SKM-1 treated with dmso at 0.1 percent for 144 hours (cell line): ENCODE results near the gene MFAP3L.
A peak's percentile ranks its signal among the peaks of the same experiment; 100 is the strongest.

Experiments
- DNase-seq: peaks from one replicate; lab custom pipeline; 2025; ENCODE audit not compliant: unreplicated experiment; lab: John Stamatoyannopoulos, UW

MFAP3L gene

GRCh38 chr4:169993531-169993930 lies 32.7 kb downstream of the MFAP3L start:
- DNase-seq = no peak

- DNase-seq = no peak
These were observed 37.9 kb downstream of the MFAP3L start for GRCh38 chr4:169988252-169988651.

- DNase-seq = no peak
These were observed 38.6 kb downstream of the MFAP3L start for GRCh38 chr4:169987327-169988228.

GRCh38 chr4:169986369-169986768 lies 39.8 kb downstream of the MFAP3L start:
- no peak for DNase-seq

GRCh38 chr4:169985881-169986280 lies 40.3 kb downstream of the MFAP3L start:
- no peak for DNase-seq

GRCh38 chr4:169984745-169985144 lies 41.5 kb downstream of the MFAP3L start:
- no peak for DNase-seq

- DNase-seq = no peak
These were observed 42.0 kb downstream of the MFAP3L start for GRCh38 chr4:169984173-169984572.

GRCh38 chr4:169976951-169977350 lies 49.2 kb downstream of the MFAP3L start:
- DNase-seq = no peak

GRCh38 chr4:169975838-169976796 lies 50.1 kb downstream of the MFAP3L start:
- DNase-seq = no peak

GRCh38 chr4:169975131-169975837 lies 50.9 kb downstream of the MFAP3L start:
- DNase-seq = no peak

GRCh38 chr4:169971456-169972015 lies 54.7 kb downstream of the MFAP3L start:
- no peak for DNase-seq

GRCh38 chr4:169968999-169969398 lies 57.2 kb downstream of the MFAP3L start:
- DNase-seq = no peak

GRCh38 chr4:169963998-169964397 lies 62.2 kb downstream of the MFAP3L start:
- DNase-seq = no peak

- no peak for DNase-seq
These were observed 66.9 kb downstream of the MFAP3L start for GRCh38 chr4:169959254-169959653.

GRCh38 chr4:169958629-169959028 lies 67.6 kb downstream of the MFAP3L start:
- DNase-seq = no peak

GRCh38 chr4:169957785-169958184 lies 68.4 kb downstream of the MFAP3L start:
- DNase-seq = no peak

- DNase-seq = no peak
These were observed 69.9 kb downstream of the MFAP3L start for GRCh38 chr4:169956091-169956843.

GRCh38 chr4:169955521-169955920 lies 70.7 kb downstream of the MFAP3L start:
- no peak for DNase-seq

- peak; percentile 51 for DNase-seq
These were observed 73.8 kb downstream of the MFAP3L start for GRCh38 chr4:169952236-169953002.
